ENCODE data around the gene SLC4A9.
"Not testable (repeated sequence)": the region's sequence is repeated elsewhere in the genome, so short reads cannot be mapped to it uniquely, and the experiment has no call there.

Gene SLC4A9

GRCh38 chr5:140420226-140420570 is 60.2 kb downstream of the SLC4A9 start:
- H3K4me3 ChIP-seq (ENCODE audit: control insufficient read depth, low read depth, low read length), result no peak overlapping the region
- TF ChIP-seq CTCF (IDR thresholded peaks at IDR 0.05; ENCODE audit: control insufficient read depth, insufficient read depth, low read depth, low read length, missing control alignments), result no peak
- DNase-seq (ENCODE audit: low read depth), result no peak

- no peak overlapping the region for H3K4me3 ChIP-seq (ENCODE audit: control insufficient read depth, low read depth, low read length)
- DNase-seq (ENCODE audit: low read depth), result no peak
- TF ChIP-seq CTCF (IDR thresholded peaks at IDR 0.05; ENCODE audit: control insufficient read depth, insufficient read depth, low read depth, low read length, missing control alignments), result no peak
Measured at GRCh38 chr5:140420665-140421361, 60.8 kb downstream of the SLC4A9 start.

- not testable (repeated sequence) for H3K4me3 ChIP-seq (ENCODE audit: control insufficient read depth, low read depth, low read length); DNase-seq (ENCODE audit: low read depth)
Measured at GRCh38 chr5:140421375-140421774, 61.4 kb downstream of the SLC4A9 start.

GRCh38 chr5:140423609-140424008 is 63.6 kb downstream of the SLC4A9 start:
- DNase-seq (ENCODE audit: low read depth), result no peak
- H3K4me3 ChIP-seq (ENCODE audit: control insufficient read depth, low read depth, low read length), result no peak overlapping the region
- TF ChIP-seq CTCF (IDR thresholded peaks at IDR 0.05; ENCODE audit: control insufficient read depth, insufficient read depth, low read depth, low read length, missing control alignments), result no peak

- no peak for DNase-seq (ENCODE audit: low read depth)
- TF ChIP-seq CTCF (IDR thresholded peaks at IDR 0.05; ENCODE audit: control insufficient read depth, insufficient read depth, low read depth, low read length, missing control alignments), result no peak
- H3K4me3 ChIP-seq (ENCODE audit: control insufficient read depth, low read depth, low read length), result no peak overlapping the region
Measured at GRCh38 chr5:140424135-140424534, 64.1 kb downstream of the SLC4A9 start.
